Parathyroid adenoma (tissue), 2 donors: ENCODE measurements around the gene RGS2.

Source experiments
- H2AFZ ChIP-seq: fragments of 300-600 bp; sonication (generic); one replicate; pipeline ENCODE4 v1.7.0; 2017; ENCODE audit warnings: antibody characterized with exemption, mild to moderate bottlenecking
- H3K27ac ChIP-seq: fragments of 300-600 bp; sonication (generic); one replicate; pipeline ENCODE4 v1.7.0; 2017
- H3K27me3 ChIP-seq: fragments of 300-600 bp; sonication (generic); one replicate; pipeline ENCODE4 v1.7.0; 2017; ENCODE audit warnings: low read length; ENCODE audit not compliant: control insufficient read depth, insufficient read depth
- H3K36me3 ChIP-seq: fragments of 300-600 bp; sonication (generic); one replicate; pipeline ENCODE4 v1.7.0; 2017; ENCODE audit warnings: low read length; ENCODE audit not compliant: control insufficient read depth, insufficient read depth
- H3K4me1 ChIP-seq: fragments of 300-600 bp; sonication (generic); one replicate; pipeline ENCODE4 v1.7.0; 2017; ENCODE audit warnings: control low read depth
- H3K4me2 ChIP-seq: fragments of 300-600 bp; sonication (generic); one replicate; pipeline ENCODE4 v1.7.0; 2017; ENCODE audit warnings: low read length
- H3K4me3 ChIP-seq: fragments of 300-600 bp; sonication (generic); one replicate; pipeline ENCODE4 v1.7.0; 2017; ENCODE audit warnings: low read depth, low read length
- H3K79me2 ChIP-seq: fragments of 300-600 bp; sonication (generic); one replicate; pipeline ENCODE4 v1.7.0; 2017; ENCODE audit warnings: control low read depth
- H3K9ac ChIP-seq: fragments of 300-600 bp; sonication (generic); one replicate; pipeline ENCODE4 v1.7.0; 2017; ENCODE audit warnings: mild to moderate bottlenecking
- H3K9me3 ChIP-seq: fragments of 300-600 bp; sonication (generic); one replicate; pipeline ENCODE4 v1.7.0; 2017; ENCODE audit warnings: low read length; ENCODE audit not compliant: control insufficient read depth
- TF ChIP-seq, protein P1 (sequence below): fragments of 300-600 bp; sonication (generic); IDR thresholded peaks from one replicate; pipeline ENCODE4 v1.7.0; 2017; ENCODE audit warnings: antibody characterized with exemption, mild to moderate bottlenecking
- donor health status: primary hyperparathyroidism.

Gene RGS2

DNA sequence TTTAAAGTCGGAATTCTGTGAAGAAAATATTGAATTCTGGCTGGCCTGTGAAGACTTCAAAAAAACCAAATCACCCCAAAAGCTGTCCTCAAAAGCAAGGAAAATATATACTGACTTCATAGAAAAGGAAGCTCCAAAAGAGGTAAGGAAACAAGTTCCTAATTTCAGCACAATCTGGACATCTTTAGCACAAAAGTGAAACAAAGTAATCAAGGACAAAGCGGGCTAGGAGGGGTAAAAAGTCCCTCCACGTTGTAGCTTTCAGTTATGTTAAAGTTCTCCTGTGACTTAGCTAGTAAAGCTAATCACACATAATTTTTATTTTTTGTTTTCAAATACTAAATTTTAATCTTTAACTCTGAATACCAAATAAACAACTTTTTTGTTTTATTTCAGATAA is 2.2 kb downstream of the RGS2 start:
- H3K9ac ChIP-seq = no peak overlapping the region
- no peak overlapping the region for H3K4me3 ChIP-seq

DNA sequence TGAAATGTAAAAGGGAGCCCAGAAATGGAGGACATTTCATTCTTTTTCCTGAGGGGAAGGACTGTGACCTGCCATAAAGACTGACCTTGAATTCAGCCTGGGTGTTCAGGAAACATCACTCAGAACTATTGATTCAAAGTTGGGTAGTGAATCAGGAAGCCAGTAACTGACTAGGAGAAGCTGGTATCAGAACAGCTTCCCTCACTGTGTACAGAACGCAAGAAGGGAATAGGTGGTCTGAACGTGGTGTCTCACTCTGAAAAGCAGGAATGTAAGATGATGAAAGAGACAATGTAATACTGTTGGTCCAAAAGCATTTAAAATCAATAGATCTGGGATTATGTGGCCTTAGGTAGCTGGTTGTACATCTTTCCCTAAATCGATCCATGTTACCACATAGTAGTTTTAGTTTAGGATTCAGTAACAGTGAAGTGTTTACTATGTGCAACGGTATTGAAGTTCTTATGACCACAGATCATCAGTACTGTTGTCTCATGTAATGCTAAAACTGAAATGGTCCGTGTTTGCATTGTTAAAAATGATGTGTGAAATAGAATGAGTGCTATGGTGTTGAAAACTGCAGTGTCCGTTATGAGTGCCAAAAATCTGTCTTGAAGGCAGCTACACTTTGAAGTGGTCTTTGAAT is 2.9 kb downstream of the RGS2 start:
- H3K27ac ChIP-seq = no peak overlapping the region

More for the DNA sequence above, 2.2 kb downstream of the RGS2 start:
- H3K79me2 ChIP-seq = no peaks in the 10 kb centered on the region
- H3K27me3 ChIP-seq = no peaks in the 10 kb centered on the region
- no peak overlapping the region for H2AFZ ChIP-seq
- peaks cover 6% of the 10 kb centered on the region for H3K4me1 ChIP-seq
- no peaks in the 10 kb centered on the region for H3K9me3 ChIP-seq
- H3K36me3 ChIP-seq = no peaks in the 10 kb centered on the region
- no peak overlapping the region for H3K4me2 ChIP-seq
- H3K27ac ChIP-seq = no peak overlapping the region
- TF ChIP-seq, protein P1, sequence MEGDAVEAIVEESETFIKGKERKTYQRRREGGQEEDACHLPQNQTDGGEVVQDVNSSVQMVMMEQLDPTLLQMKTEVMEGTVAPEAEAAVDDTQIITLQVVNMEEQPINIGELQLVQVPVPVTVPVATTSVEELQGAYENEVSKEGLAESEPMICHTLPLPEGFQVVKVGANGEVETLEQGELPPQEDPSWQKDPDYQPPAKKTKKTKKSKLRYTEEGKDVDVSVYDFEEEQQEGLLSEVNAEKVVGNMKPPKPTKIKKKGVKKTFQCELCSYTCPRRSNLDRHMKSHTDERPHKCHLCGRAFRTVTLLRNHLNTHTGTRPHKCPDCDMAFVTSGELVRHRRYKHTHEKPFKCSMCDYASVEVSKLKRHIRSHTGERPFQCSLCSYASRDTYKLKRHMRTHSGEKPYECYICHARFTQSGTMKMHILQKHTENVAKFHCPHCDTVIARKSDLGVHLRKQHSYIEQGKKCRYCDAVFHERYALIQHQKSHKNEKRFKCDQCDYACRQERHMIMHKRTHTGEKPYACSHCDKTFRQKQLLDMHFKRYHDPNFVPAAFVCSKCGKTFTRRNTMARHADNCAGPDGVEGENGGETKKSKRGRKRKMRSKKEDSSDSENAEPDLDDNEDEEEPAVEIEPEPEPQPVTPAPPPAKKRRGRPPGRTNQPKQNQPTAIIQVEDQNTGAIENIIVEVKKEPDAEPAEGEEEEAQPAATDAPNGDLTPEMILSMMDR = no peak

DNA sequence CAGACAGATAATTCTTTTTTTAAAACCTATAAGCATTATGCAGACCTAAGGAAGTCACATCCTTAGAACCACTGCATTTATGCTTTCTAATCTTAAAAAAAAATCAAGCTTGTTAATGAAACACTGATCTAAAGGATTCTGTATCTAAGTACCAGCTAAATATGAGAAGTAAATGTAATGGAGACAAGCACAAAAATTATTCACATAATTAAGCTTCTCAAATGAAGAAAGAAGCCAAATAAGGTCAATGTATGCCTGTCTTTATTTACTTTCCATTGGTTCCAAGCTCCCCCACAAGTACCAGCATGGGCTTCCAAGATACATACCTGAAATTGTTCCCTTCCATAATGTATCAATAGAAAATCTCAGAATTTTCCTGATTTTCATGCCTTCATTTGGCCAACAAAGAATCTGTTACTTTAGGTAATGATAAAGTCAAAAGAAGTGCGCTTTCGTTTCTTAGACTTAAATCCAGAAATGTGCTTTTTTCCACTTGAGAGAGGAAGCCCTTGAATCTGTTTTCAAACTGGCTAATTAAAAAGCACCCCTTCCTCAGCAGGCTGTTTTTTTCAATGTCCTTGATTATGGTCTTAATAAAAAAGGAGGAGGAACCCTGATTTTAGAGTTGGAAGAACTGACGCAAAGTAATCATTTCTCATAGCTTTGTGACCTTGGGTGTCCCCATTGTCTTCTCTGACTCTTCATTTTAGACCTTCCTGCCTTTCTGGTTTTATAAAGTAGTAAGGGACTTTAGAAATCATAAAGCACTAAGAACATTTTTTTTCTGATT is 3.8 kb downstream of the RGS2 start:
- Histone ChIP-seq H3K4me3 (no peak overlapping the region), H3K27ac (no peak overlapping the region), H3K27me3 (no peaks in the 10 kb centered on the region), H3K79me2 (no peaks in the 10 kb centered on the region), H3K36me3 (no peaks in the 10 kb centered on the region), H3K9me3 (no peaks in the 10 kb centered on the region), H3K9ac (no peak overlapping the region), H3K4me2 (no peak overlapping the region), H2AFZ (no peak overlapping the region), H3K4me1 (peaks cover 6% of the 10 kb centered on the region)
- TF ChIP-seq, protein P1 = no peak

More for the DNA sequence above, 2.9 kb downstream of the RGS2 start:
- Histone ChIP-seq H3K36me3 (no peaks in the 10 kb centered on the region), H3K79me2 (no peaks in the 10 kb centered on the region), H3K27me3 (no peaks in the 10 kb centered on the region), H3K4me1 (peaks cover 6% of the 10 kb centered on the region), H3K4me2 (no peak overlapping the region), H3K4me3 (no peak overlapping the region), H2AFZ (no peak overlapping the region), H3K9ac (no peak overlapping the region), H3K9me3 (no peaks in the 10 kb centered on the region)
- TF ChIP-seq, protein P1 = no peak

DNA sequence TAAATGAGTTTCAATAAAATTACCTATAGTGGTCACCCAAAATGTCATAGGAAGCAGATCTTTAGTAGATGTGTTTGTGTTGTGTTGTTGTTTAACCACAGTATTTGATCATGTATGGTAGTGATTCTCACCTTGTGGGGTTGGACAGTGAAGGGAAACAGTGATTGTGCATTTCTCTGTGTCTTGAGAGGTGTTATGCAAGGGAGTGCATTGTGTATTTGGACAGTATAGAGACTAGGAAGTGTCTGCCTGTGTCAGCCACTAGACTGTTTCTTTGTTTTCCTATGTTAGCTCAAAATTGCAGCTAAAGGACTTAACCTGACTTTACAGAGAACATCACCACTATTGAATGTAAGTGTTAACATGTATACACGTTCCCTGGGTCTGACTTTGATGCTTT is 6.0 kb downstream of the RGS2 start:
- H3K9me3 ChIP-seq = no peaks in the 10 kb centered on the region
- H3K9ac ChIP-seq = no peak overlapping the region
- no peak overlapping the region for H2AFZ ChIP-seq
- H3K4me1 ChIP-seq = no peaks in the 10 kb centered on the region
- H3K79me2 ChIP-seq = no peaks in the 10 kb centered on the region
- TF ChIP-seq, protein P1 = no peak
- H3K4me2 ChIP-seq = no peak overlapping the region
- H3K27ac ChIP-seq = no peak overlapping the region
- H3K27me3 ChIP-seq = no peaks in the 10 kb centered on the region
- H3K4me3 ChIP-seq = no peak overlapping the region
- H3K36me3 ChIP-seq = no peaks in the 10 kb centered on the region
